CD1c-positive myeloid dendritic cell (primary cell): Measurements from ENCODE around the gene CNTNAP2.
"Not testable (repeated sequence)": the region's sequence is repeated elsewhere in the genome, so short reads cannot be mapped to it uniquely, and the experiment has no call there.

Experiments used
- DNase-seq: peaks from one replicate; pipeline ENCODE4 v3.0.0-alpha.2; 2016; ENCODE audit errors: extremely low spot score

CNTNAP2 gene

DNA sequence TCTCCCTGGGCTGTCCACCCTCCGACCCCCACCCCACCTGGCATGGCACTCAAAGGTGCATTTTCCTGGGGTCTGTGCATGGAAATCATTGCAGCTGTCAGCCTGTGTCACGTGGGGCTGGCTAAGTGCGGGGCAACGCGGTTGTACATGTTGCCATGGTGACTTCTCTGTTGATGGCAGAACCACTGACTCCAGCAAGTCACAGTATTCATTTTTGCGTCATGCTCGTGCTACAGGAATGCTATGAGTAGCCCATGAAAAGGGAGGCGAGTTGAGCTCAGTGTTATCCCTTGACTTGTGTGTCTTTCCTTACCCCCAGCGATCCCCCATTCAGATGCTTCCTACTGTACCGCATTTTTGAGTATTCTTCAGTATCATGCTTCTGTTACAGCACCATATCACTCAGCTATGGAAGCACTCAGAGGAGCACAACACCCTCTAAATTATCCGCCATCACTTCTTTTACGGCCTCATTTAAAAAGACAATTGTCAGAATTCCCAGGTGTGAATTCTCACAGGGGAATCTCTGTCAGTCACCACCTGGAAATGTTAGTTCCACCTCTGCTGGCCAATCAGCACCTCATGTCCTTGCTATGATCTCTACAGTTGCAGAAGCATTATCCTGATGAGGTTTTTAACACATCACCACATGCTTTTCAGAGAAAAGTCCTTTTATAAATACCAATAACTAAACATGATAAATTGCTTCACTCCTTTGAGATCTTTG lies 2279.6 kb downstream of the CNTNAP2 start:
- no peak for DNase-seq

DNA sequence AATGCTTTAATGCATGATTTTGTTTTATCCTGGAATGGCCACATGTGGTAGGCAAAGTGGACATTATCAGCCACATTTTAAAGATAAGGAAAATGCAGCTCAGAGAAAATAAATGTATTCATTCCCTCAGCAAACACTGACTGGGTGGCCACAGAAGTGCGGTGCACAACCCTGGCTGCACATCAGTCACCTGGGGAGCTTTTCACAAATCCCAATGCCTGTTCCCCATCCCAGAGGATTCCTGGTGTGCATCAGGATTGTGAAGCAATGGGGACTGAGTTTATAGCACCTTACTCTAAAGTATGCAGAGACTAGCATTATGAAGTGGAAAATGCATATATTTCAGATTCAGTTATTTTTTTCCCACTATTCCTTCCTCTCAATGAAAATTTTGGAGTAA lies 2280.5 kb downstream of the CNTNAP2 start:
- no peak for DNase-seq

DNA sequence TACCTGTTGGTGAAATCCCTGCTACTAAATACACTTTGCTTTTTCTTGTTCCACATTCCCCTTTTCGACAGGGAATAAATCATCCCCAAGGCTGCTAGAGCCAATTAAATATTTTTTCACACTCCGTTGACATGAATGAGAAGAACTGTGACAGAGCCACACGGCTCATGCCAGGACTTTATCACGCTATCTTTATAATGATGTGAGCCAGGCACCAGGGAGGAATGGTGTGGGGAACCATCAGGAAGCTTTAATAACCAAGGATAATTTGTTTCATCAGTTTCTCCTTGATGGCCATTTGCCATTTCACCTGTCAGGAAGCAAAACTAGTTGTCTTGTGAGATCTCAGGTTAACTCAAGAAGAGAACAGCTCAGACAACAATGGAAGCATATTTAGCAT lies 2280.9 kb downstream of the CNTNAP2 start:
- no peak for DNase-seq

DNA sequence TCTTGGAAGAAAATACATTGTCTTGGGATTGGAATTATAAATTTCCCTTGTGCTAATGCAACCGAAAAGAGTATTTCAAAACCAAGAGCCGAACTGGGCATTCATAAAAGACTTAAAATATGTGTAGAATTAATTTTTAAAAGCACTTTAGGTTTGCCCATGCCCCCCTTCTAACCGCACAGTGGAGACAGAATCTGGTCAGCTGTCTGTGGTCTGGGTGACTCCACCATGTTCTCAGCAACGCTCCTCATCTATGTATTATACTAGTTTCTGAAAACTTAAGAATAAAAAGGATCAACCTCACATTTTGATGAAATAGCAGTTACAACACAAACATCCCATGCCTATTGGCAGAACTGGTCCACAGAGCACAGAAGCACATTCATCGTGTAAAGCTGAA lies 2281.4 kb downstream of the CNTNAP2 start:
- DNase-seq = no peak

DNA sequence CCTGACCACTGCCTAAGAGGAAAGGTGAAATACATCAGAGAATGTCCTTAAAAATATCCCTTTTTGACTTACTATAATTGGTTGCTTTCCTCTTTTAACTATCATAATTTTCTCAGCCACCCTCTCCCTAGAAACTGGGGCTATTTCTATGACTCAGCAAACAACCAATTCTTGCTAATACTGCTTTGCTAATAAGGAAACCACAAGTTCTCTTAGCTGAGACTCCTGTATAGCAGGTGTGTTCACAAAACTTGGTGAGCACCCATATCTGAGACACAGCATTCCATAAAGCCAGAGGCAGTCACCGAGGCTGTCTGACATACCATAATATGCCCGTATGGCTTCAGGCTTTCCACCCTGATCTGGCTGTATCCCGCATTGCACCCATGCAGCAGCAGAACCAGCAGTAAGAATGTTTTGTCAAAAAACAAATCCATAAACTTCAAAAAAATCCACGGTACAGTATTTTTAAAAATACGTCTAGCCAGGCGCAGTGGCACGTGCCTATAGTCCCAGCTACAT lies 2282.3 kb downstream of the CNTNAP2 start:
- DNase-seq = no peak

DNA sequence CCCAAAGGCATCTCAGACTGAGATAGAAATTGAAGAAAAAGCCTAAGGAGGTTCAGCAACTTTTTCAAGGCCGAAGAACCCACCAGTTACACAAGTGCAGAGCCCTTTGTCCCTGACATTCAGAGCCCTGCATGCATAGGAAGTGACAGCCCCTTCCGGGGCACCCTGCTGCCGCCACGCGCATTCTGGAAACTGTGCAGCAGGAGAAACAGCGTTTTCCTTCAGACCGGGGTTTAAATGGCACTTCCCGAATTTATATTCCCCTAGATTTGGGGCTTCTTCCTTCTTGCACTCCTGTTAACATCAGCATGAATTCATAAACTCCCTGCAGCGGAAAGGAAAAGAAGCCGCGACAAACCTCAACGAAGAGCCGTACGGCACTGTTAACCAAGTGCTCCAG lies 2283.5 kb downstream of the CNTNAP2 start:
- DNase-seq = no peak

DNA sequence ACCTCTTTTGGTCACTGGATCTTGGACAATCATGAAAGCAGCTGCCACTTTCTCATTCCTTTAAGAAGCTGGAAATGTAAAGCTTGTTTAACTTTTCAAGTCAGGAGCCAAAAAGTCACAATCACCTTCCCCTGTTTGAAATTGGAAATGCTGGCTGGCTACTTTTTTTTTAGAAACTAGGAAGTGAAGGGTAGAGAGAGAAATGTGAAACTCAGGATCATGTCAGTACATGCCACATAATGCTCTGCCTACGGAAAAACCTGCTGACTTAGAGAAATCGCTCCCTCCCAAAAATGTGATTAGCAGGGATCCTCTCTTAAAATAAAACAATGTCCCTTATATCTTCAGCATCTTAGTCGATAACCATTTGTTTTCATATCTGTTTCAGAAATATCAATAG lies 2285.6 kb downstream of the CNTNAP2 start:
- DNase-seq = no peak

DNA sequence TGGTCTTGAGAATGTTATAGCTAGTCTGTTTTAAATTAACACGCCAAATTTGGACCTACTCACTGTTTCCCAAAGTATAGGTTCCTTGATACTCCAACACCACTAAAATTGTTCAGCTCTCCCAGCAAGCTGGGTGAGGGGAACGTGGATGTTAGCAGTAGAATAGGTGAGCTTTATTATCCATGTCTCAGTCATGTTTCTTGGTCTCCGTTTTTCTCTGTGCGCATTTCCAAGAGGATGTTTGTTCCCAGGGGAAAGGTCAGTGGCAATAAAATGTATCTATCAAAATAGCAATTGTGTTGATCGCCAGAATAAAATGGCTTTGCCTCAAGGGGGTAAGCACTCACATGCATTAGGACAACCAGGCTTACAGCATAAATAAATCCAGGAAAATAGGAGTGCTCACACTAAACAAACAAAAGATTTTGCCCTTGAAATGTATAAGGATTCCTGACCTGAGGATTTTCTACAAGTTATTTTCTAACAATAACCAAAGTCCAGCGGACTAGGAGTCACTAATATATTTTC lies 2286.9 kb downstream of the CNTNAP2 start:
- no peak for DNase-seq

DNA sequence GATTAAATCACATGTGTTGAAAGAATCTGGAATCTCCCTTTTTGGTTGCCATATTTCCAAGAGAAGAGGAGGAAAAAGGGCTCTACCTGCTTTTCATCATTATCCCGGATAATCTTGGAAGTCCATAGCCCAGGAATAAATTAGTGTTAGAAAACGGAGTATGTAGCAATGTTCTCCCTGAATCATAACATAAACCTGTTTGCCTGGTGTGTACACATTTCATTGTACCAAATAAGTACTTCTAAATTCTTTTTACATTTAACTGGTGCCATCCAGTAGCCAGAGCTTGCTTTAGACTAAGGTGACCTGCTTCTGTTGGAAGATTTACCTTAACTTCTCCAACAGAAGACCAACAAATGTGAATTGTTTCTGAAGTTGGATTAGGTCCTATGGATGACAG lies 2291.7 kb downstream of the CNTNAP2 start:
- DNase-seq = no peak

DNA sequence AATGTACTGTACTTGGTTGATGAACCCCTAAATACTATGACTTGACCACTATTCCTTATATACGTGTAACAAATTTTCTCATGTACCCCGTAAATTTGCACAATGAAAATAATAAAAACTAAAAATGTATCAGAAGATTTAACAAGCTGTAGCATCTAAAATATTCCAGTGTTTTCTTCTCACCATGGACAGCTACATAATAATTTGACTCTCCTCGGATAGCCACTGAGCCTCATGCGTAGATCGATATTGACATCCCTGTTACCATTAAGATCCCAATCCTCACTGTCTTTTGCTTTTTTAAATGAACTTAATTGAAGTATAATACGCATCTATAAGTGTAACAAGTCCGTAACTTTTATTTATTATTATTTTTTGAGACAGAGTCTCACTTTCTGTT lies 2294.3 kb downstream of the CNTNAP2 start:
- DNase-seq = no peak

DNA sequence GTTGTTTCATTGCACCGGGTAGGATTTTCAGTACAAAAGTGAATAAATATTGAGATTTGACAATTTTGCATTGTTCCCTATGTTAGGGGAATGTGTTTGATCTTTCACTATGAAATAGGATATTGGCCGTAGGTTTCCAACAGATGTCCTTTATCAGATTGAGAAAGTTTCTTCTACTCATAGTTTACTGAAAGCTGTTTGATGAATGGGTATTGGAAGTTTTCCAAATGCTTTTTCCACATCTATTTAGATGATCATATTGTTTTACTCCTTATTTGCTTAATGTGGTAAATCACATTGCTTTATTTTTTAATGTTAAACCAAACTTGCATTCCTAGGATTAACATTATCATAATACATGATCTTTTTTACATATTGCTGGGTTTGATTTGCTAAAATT lies 2296.1 kb downstream of the CNTNAP2 start:
- no peak for DNase-seq

DNA sequence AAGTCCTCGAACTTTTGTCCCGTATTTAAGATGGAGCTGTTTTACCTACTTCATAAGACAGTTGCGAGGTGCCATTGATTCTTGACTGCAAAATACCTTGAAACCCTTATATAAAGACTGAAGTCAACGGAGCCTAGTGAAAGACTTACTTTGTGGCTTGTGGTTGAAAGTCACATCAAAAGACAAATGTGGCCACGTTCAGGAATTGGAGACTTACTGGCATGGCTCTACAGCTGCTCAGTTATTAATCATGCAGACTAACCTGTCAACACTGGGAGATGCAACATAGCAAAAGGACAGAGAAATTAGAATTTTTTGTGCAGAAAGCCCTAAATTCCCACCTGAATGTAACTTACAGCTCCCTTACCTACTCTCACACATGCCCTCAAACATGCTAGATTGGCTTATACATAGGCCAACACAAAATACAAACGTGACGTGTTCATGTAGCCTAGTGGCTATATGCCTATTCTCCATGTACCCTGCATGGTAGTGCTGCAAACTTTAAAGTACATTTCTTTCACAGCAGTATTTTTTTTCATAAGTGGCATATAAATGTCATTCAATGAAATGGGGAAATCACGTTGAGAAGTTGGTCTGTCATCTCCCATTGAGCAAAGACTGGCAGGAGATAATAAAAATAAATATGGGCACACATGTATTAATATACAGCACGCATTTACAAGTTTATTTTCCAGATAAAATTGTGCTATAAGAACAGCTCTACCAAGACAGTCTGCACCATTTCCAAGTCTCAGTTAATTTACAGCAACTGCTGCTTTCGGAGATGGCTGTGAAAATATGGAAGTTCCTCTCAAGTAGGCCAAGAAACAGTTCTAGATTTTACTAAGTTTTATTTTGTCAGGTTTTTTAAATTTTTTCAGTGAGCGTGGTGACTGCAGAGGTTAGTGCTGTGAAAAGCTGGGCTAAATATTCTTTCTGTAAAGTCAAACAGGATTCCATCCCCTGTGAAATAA lies 2303.5 kb downstream of the CNTNAP2 start:
- no peak for DNase-seq

DNA sequence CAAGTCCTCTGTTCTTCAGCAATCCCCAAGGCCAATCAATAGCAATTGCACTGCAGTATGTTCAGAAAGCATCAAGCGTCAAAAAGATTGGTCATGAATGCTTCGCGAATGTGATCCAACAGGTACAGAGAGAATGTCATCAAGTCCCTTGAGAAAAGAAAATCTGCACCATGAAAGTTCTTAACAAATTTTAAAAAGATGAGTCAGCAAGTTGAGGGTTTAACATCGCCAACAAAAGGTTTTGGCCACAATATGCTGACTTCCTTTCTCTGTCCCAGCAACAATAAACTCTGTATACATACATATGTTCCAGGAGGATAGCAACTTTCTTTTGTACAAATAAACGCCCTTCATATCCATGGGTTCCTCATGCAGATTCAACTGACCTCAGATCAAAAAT lies 2305.4 kb downstream of the CNTNAP2 start:
- DNase-seq = no peak

DNA sequence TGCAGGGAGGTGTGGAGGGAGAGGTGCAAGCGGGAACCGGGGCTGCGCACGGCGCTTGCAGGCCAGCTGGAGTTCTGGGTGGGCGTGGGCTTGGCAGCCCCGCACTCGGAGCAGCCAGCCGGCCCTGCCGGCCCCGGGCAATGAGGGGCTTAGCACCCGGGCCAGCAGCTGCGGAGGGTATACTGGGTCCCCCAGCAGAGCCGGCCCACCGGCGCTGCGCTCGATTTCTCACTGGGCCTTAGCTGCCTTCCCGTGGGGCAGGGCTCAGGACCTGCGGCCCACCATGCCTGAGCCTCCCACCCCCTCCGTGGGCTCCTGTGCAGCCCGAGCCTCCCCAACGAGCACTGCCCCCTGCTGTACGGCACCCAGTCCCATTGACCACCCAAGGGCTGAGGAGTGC lies 2309.8 kb downstream of the CNTNAP2 start:
- not testable (repeated sequence) for DNase-seq

DNA sequence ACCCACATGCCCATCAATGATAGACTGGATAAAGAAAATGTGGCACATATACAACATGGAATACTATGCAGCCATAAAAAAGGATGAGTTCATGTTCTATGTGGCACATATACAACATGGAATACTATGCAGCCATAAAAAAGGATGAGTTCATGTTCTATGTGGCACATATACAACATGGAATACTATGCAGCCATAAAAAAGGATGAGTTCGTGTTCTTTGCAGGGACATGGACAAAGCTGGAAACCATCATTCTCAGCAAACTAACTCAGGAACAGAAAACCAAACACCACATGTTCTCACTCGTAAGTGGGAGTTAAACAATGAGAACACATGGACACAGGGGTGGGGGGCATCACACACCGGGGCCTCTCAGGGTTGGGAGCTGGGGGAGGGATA lies 2314.1 kb downstream of the CNTNAP2 start:
- DNase-seq = not testable (repeated sequence)

DNA sequence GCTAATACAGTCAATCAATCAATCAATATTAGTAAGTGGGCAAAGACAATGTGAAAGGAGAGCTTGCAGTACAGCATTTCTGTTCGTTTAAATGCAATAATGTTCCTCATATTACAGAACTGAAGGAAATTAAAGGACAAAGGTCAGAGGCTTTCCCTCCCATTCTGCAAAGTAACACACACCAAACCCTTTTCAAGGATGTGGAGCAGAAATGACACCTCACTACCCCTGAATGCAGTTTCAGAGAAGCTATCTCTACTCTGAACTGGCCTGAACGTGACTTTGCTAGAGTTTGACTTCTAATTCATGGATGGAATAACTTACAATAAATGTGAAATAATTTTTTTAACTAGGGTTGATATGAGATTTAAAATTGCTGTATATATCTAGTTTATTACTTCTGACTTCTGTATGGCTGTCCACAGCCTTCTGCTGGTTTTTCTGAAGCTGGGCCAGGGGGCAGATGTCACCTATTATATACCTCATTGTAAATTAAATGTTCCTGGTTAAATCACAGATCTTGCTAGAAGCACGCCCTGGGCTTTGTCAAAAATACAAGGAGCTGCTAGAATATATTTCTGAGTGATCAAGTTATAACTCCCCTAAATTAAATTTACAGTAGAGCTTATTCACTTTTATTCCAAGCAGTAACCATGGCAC lies 2317.1 kb downstream of the CNTNAP2 start:
- no peak for DNase-seq

DNA sequence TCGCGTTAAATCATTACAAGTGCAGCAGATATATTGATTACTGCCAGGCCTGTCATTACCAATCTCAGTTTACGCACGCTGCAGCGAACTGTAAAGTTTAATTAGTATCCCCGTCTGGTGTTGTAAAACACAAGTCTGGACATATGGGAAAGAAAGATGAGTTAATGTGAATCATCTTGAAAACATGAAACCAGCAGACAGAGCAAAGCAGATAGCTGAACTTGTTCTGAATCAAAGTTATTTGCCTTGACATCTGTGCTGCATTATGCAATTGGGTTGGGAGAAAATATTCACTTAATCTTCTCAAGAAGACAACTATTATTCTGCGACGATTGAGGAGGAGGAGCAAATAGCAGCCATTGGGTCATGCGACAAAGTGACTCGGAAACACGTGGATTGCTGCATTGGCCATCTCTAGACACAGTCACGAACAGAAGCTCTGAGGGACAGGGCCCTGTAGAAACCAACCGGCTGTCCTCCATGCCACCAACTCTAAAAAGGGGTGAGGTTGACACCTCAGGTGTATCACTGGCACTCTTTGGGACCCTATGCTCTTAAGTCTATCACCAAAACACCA lies 2317.7 kb downstream of the CNTNAP2 start:
- DNase-seq = no peak

DNA sequence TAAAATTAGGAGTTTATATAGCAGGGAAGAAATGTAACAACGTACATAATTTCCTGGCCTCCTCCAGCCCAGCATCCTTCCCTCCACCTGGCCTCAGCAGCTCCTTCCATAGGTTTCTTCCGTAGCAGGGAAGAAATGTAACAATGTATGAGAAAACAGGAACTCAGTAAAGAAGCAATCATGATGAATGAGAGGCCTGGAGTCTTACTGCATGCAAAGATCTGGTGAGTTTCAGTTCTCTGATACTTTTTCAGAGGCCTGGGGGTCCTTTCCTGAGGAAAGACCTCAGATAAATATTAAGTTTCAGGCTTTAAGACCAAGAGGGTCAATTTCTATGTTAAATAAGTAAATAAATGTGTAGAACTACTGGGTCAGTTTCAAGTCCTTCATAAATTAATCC lies 2318.3 kb downstream of the CNTNAP2 start:
- no peak for DNase-seq

DNA sequence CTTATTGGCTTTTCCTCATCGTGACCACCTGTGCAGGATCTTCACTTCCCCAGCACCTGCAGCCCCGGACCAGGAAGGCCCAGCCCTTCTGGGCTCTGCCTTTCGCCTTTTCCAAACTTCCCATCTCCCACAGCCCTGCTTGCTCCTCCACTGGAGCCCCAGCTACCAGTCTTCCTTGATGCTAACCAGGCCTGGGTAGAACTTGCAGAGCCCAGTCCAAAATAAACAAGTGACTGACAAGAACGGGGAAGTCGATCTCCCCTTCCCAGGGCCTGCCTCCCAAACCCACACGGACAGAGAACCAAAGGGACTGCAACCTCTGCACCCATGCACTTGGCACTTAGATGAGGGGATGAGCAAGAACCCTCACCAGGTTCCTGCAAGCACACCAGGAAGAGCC lies 2319.1 kb downstream of the CNTNAP2 start:
- DNase-seq = no peak

DNA sequence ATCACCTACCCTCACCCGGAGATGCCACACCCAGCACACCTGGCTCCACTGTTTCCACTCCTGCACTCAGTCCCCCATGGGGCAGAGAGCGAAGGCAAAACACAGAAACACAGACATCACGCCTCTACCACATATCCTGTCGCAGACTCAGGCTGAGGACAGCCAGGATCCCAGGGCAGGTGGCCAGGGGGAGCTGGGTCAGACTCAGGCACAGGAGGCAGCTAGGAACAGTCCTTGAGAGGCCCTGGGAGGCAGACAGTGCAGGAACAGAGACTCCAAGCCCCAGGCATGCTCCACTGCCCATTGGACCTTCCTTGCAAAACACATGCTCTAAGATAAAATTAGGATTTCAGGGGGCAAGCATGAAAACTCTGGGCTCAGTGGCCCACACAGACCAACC lies 2319.5 kb downstream of the CNTNAP2 start:
- DNase-seq = no peak

DNA sequence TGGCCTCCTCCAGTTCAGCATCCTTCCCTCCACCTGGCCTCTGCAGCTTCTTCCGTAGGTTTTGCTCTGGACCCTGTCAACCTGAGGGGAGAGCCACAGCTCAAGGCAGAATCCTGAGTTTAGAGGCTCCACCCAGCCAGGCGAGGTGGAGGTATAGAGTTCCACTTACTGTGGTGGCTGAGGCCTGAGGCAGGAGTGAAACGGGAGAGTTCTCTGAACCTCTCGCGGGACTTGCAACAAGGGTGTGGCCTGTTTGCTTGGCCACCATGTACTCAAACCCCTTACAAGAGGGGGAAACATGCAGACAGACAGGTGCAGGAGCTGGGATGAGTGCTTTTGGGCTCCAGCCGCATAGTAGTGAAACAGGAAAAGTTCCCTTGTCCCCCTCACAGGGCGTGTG lies 2320.0 kb downstream of the CNTNAP2 start:
- no peak for DNase-seq

DNA sequence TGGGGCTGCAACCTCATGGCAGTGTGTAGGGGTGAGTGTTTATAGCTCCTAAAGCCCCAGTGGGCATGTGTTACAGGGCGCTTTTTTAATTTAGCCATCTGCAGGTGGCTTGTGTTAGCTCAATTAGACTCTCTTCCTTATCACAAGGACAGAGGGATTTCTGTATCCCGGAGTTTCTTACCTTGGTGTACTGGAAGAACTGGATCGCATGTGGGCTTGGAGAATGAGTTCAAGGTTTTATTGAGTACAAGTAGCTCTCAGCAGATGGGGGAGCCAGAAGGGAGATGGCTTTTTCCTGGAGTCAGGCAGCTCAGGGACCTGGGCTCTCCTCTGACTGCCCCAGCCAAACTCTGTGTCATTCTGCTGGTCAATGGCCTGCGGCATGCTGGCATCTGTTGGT lies 2320.4 kb downstream of the CNTNAP2 start:
- no peak for DNase-seq
